ENCODE data around the gene MAML2. TPM values are rescaled to one million over a fixed set of nuclear protein-coding genes. Genes with fewer than 3 reads are reported as not detected.
A peak's percentile ranks its signal among the peaks of the same experiment; 100 is the strongest.

MAML2 gene
- total and polyA plus RNA-seq, 4 donors, result 0.56 to 2.1 (median 1.4) TPM

DNA sequence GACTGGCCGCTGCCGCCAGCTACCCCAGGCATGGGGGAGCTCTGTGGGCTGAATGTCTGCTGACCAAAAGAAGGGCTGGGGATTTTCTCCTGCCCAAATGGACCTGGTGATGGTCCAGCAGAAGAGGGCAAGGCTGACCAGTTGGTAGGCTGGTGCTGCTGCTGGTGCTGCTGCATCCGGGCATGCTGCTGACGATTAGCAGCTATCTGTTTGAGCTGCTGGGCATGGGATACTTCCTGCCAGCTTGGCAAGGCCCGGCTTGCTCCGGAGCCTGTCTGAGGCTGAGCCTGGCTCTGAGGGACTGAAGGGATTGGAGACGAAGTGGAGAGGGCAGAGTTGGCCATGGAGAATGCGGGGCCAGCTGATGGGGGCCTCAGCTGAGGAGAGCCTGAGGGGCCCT, 250.5 kb downstream of the MAML2 start:
- H3K4me3 ChIP-seq (ENCODE audit: low read depth in 1 of 3, low read length in 3 of 3), result no peak overlapping the region
- H3K9ac ChIP-seq (ENCODE audit: low read depth in 1 of 2, low read length in 2 of 2), result no peak overlapping the region
- TF ChIP-seq HNF4A (conservative IDR thresholded peaks at IDR 0.05) (no peak), GABPA (IDR thresholded peaks at IDR 0.05 in 1 of 2, conservative IDR thresholded peaks at IDR 0.05 in 1 of 2) (no peak), SP1 (IDR thresholded peaks at IDR 0.05) (no peak), JUND (IDR thresholded peaks at IDR 0.05) (no peak), TAF1 (conservative IDR thresholded peaks at IDR 0.05) (no peak), NR2F2 (IDR thresholded peaks at IDR 0.05) (no peak)
- TF ChIP-seq, protein P1, sequence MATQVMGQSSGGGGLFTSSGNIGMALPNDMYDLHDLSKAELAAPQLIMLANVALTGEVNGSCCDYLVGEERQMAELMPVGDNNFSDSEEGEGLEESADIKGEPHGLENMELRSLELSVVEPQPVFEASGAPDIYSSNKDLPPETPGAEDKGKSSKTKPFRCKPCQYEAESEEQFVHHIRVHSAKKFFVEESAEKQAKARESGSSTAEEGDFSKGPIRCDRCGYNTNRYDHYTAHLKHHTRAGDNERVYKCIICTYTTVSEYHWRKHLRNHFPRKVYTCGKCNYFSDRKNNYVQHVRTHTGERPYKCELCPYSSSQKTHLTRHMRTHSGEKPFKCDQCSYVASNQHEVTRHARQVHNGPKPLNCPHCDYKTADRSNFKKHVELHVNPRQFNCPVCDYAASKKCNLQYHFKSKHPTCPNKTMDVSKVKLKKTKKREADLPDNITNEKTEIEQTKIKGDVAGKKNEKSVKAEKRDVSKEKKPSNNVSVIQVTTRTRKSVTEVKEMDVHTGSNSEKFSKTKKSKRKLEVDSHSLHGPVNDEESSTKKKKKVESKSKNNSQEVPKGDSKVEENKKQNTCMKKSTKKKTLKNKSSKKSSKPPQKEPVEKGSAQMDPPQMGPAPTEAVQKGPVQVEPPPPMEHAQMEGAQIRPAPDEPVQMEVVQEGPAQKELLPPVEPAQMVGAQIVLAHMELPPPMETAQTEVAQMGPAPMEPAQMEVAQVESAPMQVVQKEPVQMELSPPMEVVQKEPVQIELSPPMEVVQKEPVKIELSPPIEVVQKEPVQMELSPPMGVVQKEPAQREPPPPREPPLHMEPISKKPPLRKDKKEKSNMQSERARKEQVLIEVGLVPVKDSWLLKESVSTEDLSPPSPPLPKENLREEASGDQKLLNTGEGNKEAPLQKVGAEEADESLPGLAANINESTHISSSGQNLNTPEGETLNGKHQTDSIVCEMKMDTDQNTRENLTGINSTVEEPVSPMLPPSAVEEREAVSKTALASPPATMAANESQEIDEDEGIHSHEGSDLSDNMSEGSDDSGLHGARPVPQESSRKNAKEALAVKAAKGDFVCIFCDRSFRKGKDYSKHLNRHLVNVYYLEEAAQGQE (IDR thresholded peaks at IDR 0.05), result no peak
- TF ChIP-seq, protein P2, sequence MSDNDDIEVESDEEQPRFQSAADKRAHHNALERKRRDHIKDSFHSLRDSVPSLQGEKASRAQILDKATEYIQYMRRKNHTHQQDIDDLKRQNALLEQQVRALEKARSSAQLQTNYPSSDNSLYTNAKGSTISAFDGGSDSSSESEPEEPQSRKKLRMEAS (IDR thresholded peaks at IDR 0.05), result no peak
- H3K27ac ChIP-seq (ENCODE audit: low read depth in 1 of 2, low read length in 2 of 2), result no peak overlapping the region
- no peaks in the 10 kb centered on the region for H3K4me1 ChIP-seq (ENCODE audit: control insufficient read depth in 4 of 4, insufficient read depth in 4 of 4, low read length in 3 of 4)
- 95% methylated on average over 8 of the region's 8 CpGs for WGBS
- H3K27me3 ChIP-seq (ENCODE audit: control insufficient read depth in 4 of 4, insufficient read depth in 4 of 4, low read length in 3 of 4), result peaks cover 0 to 2% (median 0%) of the 10 kb centered on the region in 4 donors
- DNase-seq (ENCODE audit: low spot score), result no peak
- H3K36me3 ChIP-seq (ENCODE audit: control insufficient read depth in 4 of 4, insufficient read depth in 3 of 4, low read depth in 1 of 4, low read length in 3 of 4), result no peaks in the 10 kb centered on the region
- H3K9me3 ChIP-seq (ENCODE audit: control insufficient read depth in 4 of 4, low read length in 3 of 4), result no peaks in the 10 kb centered on the region

- H3K4me1 ChIP-seq (ENCODE audit: control insufficient read depth in 4 of 4, insufficient read depth in 4 of 4, low read length in 3 of 4), result no peaks in the 10 kb centered on the region
- TF ChIP-seq RAD21 (IDR thresholded peaks at IDR 0.05) (peak; percentile 29 to 34), SP1 (IDR thresholded peaks at IDR 0.05) (no peak)
These were observed 251.5 kb downstream of the MAML2 start for GRCh38 chr11:96091476-96091875.

GRCh38 chr11:96090711-96091110, 252.3 kb downstream of the MAML2 start:
- peaks cover 0 to under 1% (median 0%) of the 10 kb centered on the region in 4 donors for H3K27me3 ChIP-seq (ENCODE audit: control insufficient read depth in 4 of 4, insufficient read depth in 4 of 4, low read length in 3 of 4)
- no peaks in the 10 kb centered on the region for H3K9me3 ChIP-seq (ENCODE audit: control insufficient read depth in 4 of 4, low read length in 3 of 4)
- no peaks in the 10 kb centered on the region for H3K4me1 ChIP-seq (ENCODE audit: control insufficient read depth in 4 of 4, insufficient read depth in 4 of 4, low read length in 3 of 4)
- no peak overlapping the region for H3K27ac ChIP-seq (ENCODE audit: low read depth in 1 of 2, low read length in 2 of 2)
- TF ChIP-seq RAD21 (IDR thresholded peaks at IDR 0.05) (peak in 1 of 2 donors; percentile 14), NR2F2 (IDR thresholded peaks at IDR 0.05) (peak; percentile 76), HNF4G (IDR thresholded peaks at IDR 0.05) (no peak), RXRA (IDR thresholded peaks at IDR 0.05) (peak in 1 of 2 donors; percentile 30)
- H3K4me3 ChIP-seq (ENCODE audit: low read depth in 1 of 3, low read length in 3 of 3), result no peak overlapping the region
- WGBS, result 54% methylated on average over 5 of the region's 5 CpGs
- DNase-seq (ENCODE audit: low spot score), result no peak
- H3K36me3 ChIP-seq (ENCODE audit: control insufficient read depth in 4 of 4, insufficient read depth in 3 of 4, low read depth in 1 of 4, low read length in 3 of 4), result no peaks in the 10 kb centered on the region
- no peak overlapping the region for H3K9ac ChIP-seq (ENCODE audit: low read depth in 1 of 2, low read length in 2 of 2)

More at GRCh38 chr11:96091476-96091875, 251.5 kb downstream of the MAML2 start:
- Histone ChIP-seq H3K9ac (ENCODE audit: low read depth in 1 of 2, low read length in 2 of 2) (no peak overlapping the region), H3K9me3 (ENCODE audit: control insufficient read depth in 4 of 4, low read length in 3 of 4) (no peaks in the 10 kb centered on the region), H3K27me3 (ENCODE audit: control insufficient read depth in 4 of 4, insufficient read depth in 4 of 4, low read length in 3 of 4) (peaks cover 0 to 2% (median 0%) of the 10 kb centered on the region in 4 donors), H3K4me3 (ENCODE audit: low read depth in 1 of 3, low read length in 3 of 3) (no peak overlapping the region), H3K36me3 (ENCODE audit: control insufficient read depth in 4 of 4, insufficient read depth in 3 of 4, low read depth in 1 of 4, low read length in 3 of 4) (no peaks in the 10 kb centered on the region), H3K27ac (ENCODE audit: low read depth in 1 of 2, low read length in 2 of 2) (no peak overlapping the region)
- WGBS, result 78% methylated on average over 1 of the region's 1 CpG
- DNase-seq (ENCODE audit: low spot score), result no peak

Measured in liver (tissue), 9 donors.